Effector CD4-positive, alpha-beta T cell (primary cell): ENCODE results near the gene CHDH.

Experiments used
- DNase-seq: peaks from one replicate; pipeline ENCODE4 v3.0.0-alpha.2; 2020

Gene CHDH

GRCh38 chr3:53850895-53851294 is 4.7 kb upstream of the CHDH start:
- DNase-seq = no peak

- no peak for DNase-seq
These were observed 3.7 kb upstream of the CHDH start for GRCh38 chr3:53849916-53850315.

- DNase-seq = no peak
These were observed 584 bp upstream of the CHDH start for GRCh38 chr3:53846851-53847155.

- no peak for DNase-seq
These were observed 412 bp downstream of the CHDH start for GRCh38 chr3:53845881-53846133.

GRCh38 chr3:53845103-53845880 is 927 bp downstream of the CHDH start:
- DNase-seq = no peak

GRCh38 chr3:53844262-53845102 is 1.7 kb downstream of the CHDH start:
- no peak for DNase-seq

GRCh38 chr3:53843195-53844177 is 2.7 kb downstream of the CHDH start:
- DNase-seq = no peak

- DNase-seq = no peak
These were observed 3.6 kb downstream of the CHDH start for GRCh38 chr3:53842436-53843194.

- DNase-seq = no peak
These were observed 4.9 kb downstream of the CHDH start for GRCh38 chr3:53841296-53841695.

- no peak for DNase-seq
These were observed 8.9 kb downstream of the CHDH start for GRCh38 chr3:53837331-53837730.

GRCh38 chr3:53836084-53836872 is 9.9 kb downstream of the CHDH start:
- DNase-seq = no peak

- DNase-seq = no peak
These were observed 11.0 kb downstream of the CHDH start for GRCh38 chr3:53835257-53835656.

- DNase-seq = no peak
These were observed 11.7 kb downstream of the CHDH start for GRCh38 chr3:53834429-53835095.

GRCh38 chr3:53833700-53834099 is 12.5 kb downstream of the CHDH start:
- DNase-seq = no peak

GRCh38 chr3:53833053-53833645 is 13.1 kb downstream of the CHDH start:
- DNase-seq = no peak

- no peak for DNase-seq
These were observed 15.3 kb downstream of the CHDH start for GRCh38 chr3:53830944-53831343.

- DNase-seq = no peak
These were observed 16.6 kb downstream of the CHDH start for GRCh38 chr3:53829605-53830004.

- DNase-seq = no peak
These were observed 17.6 kb downstream of the CHDH start for GRCh38 chr3:53828581-53828980.

GRCh38 chr3:53826048-53826447 is 20.2 kb downstream of the CHDH start:
- no peak for DNase-seq

- DNase-seq = no peak
These were observed 21.4 kb downstream of the CHDH start for GRCh38 chr3:53824795-53825194.
